GM12878 (cell line): ENCODE measurements around the gene PUS3. TPM values are rescaled to one million over a fixed set of nuclear protein-coding genes. Genes with fewer than 3 reads are reported as not detected.

Experiments used
- ATAC-seq: fragments of 200-7000 bp; cut with Tn5 transposase; 3 replicates; pipeline ENCODE4 v1.9.1; 2020; ENCODE audit warnings: mild to moderate bottlenecking, moderate library complexity
- BruUV-seq: library from RNA; stranded (reverse); fragments of 400-500 nt; replicated peaks from 2 replicates; lab custom pipeline; 2021; lab: Mats Ljungman, UMichigan
- CTCF ChIA-PET: fragments of 300-600 bp; sonication (Branson Sonifier 250); formaldehyde crosslinking; extraction: SDS; loops from one replicate; lab custom pipeline; 2021; ENCODE audit warnings: inconsistent platforms; lab: Yijun Ruan, JAX
- POLR2A ChIA-PET: fragments of 350-600 bp; formaldehyde crosslinking; extraction: SDS; loops from one replicate; lab custom pipeline; 2021; ENCODE audit warnings: inconsistent platforms; lab: Charles Lee
- RAD21 ChIA-PET: fragments of 300-600 bp; sonication (Branson Sonifier 250); formaldehyde crosslinking; loops from one replicate; lab custom pipeline; 2023; ENCODE audit warnings: antibody characterized with exemption; ENCODE audit not compliant: unreplicated experiment; lab: Charles Lee
- SMC1A ChIA-PET: fragments of 300-600 bp; sonication (Branson Sonifier 250); formaldehyde crosslinking; loops from one replicate; lab custom pipeline; 2023; ENCODE audit not compliant: unreplicated experiment, uncharacterized antibody; lab: Charles Lee
- DNase-seq: peaks from one replicate; pipeline ENCODE4 v3.0.0-alpha.2; 2011; ENCODE audit warnings: low read depth, low spot score
- FAIRE-seq: peaks from 3 replicates; lab custom pipeline; 2011; peaks lifted over from hg19 to GRCh38; lab: Jason Lieb, UNC
- H2AFZ ChIP-seq: 2 replicates; pipeline ENCODE4 v1.6.0; 2011; ENCODE audit warnings: low read depth, low read length, control low read depth; ENCODE audit not compliant: control insufficient read depth
- H3K27ac ChIP-seq: 2 replicates; pipeline ENCODE4 v1.5.1; 2011; ENCODE audit warnings: control low read depth; ENCODE audit not compliant: control insufficient read depth, insufficient read depth
- H3K27me3 ChIP-seq, 2 experiments: replicated peaks in 1 of 2; 2 replicates each; pipeline versions ENCODE4 v1.6.0 to v1.6.1; 2011; ENCODE audit warnings: low read length in 1 of 2; ENCODE audit not compliant: control insufficient read depth in 2 of 2, insufficient read depth in 2 of 2
- H3K36me3 ChIP-seq, 2 experiments: 2 replicates each; pipeline ENCODE4 v1.5.1; 2011; ENCODE audit warnings: low read length in 1 of 2; ENCODE audit not compliant: control insufficient read depth in 2 of 2, insufficient read depth in 2 of 2
- H3K4me1 ChIP-seq: 2 replicates; pipeline ENCODE4 v1.6.1; 2011; ENCODE audit warnings: mild to moderate bottlenecking, low read length, moderate library complexity, mixed read lengths; ENCODE audit not compliant: control insufficient read depth, insufficient read depth
- H3K4me2 ChIP-seq: 2 replicates; pipeline ENCODE4 v1.6.0; 2011; ENCODE audit warnings: control low read depth; ENCODE audit not compliant: control insufficient read depth, insufficient read depth
- H3K4me3 ChIP-seq: fragments of 200-600 bp; sonication (generic); 2 replicates; pipeline ENCODE4 v1.5.1; 2016
- H3K79me2 ChIP-seq: 2 replicates; pipeline ENCODE4 v1.6.0; 2011; ENCODE audit warnings: low read length; ENCODE audit not compliant: control insufficient read depth, insufficient read depth
- H3K9ac ChIP-seq: 2 replicates; pipeline ENCODE4 v1.8.0; 2011; ENCODE audit warnings: low read length, control low read depth, mixed read lengths; ENCODE audit not compliant: control insufficient read depth, insufficient read depth
- H3K9me3 ChIP-seq: replicated peaks from 3 replicates; pipeline ENCODE4 v1.5.1; 2011; ENCODE audit warnings: mild to moderate bottlenecking, low read length; ENCODE audit not compliant: control insufficient read depth, insufficient read depth
- H4K20me1 ChIP-seq: 2 replicates; pipeline ENCODE4 v1.6.0; 2011; ENCODE audit not compliant: control insufficient read depth, insufficient read depth
- BHLHE40 ChIP-seq, 2 experiments: fragments of 450-650 bp in 1 of 2; IDR thresholded peaks; 2 replicates each; pipeline ENCODE4 v1.6.1; 2011 to 2017; ENCODE audit warnings: low read depth in 2 of 2, borderline replicate concordance in 1 of 2, improper control_type of control experiment in 1 of 2, low read length in 1 of 2, mild to moderate bottlenecking in 1 of 2
- CBFB ChIP-seq: IDR thresholded peaks from 2 replicates; pipeline ENCODE4 v1.6.1; 2016; ENCODE audit warnings: antibody characterized with exemption, low read depth
- FOXM1 ChIP-seq: IDR thresholded peaks from 2 replicates; pipeline ENCODE4 v1.6.1; 2012; ENCODE audit warnings: low read depth, mild to moderate bottlenecking, inconsistent platforms, low read length, moderate library complexity
- GABPA ChIP-seq: IDR thresholded peaks from 2 replicates; pipeline ENCODE4 v1.6.1; 2014; ENCODE audit warnings: antibody characterized with exemption, low read depth, mild to moderate bottlenecking, inconsistent platforms
- MEF2A ChIP-seq: IDR thresholded peaks from 2 replicates; pipeline ENCODE4 v1.6.1; 2011; ENCODE audit warnings: low read depth, mild to moderate bottlenecking, low read length, moderate library complexity; ENCODE audit not compliant: insufficient read depth
- PAX8 ChIP-seq: fragments of 450-650 bp; IDR thresholded peaks from 2 replicates; pipeline ENCODE4 v1.6.1; 2017; ENCODE audit warnings: mild to moderate bottlenecking, moderate library complexity
- POLR2A ChIP-seq: IDR thresholded peaks from 2 replicates; pipeline ENCODE4 v1.6.1; 2011; ENCODE audit warnings: low read depth, mild to moderate bottlenecking, low read length
- SIN3A ChIP-seq: IDR thresholded peaks from 2 replicates; pipeline ENCODE4 v1.6.1; 2012; ENCODE audit warnings: low read depth, low read length, improper control_type of control experiment
- SMARCA5 ChIP-seq: fragments of 450-650 bp; IDR thresholded peaks from 2 replicates; pipeline ENCODE4 v1.6.1; 2017; ENCODE audit warnings: mild to moderate bottlenecking
- SPI1 ChIP-seq: IDR thresholded peaks from 2 replicates; pipeline ENCODE4 v1.6.1; 2011; ENCODE audit warnings: low read depth, mild to moderate bottlenecking, low read length, moderate library complexity, borderline replicate concordance; ENCODE audit not compliant: insufficient read depth
- SRF ChIP-seq, 2 experiments: IDR thresholded peaks; 2 replicates each; pipeline ENCODE4 v1.6.1; 2011; ENCODE audit warnings: low read depth in 2 of 2, low read length in 2 of 2, mild to moderate bottlenecking in 1 of 2, moderate library complexity in 1 of 2
- SUPT20H ChIP-seq: IDR thresholded peaks from 2 replicates; pipeline ENCODE4 v1.6.1; 2011; ENCODE audit warnings: low read depth, mild to moderate bottlenecking, low read length, moderate library complexity, borderline replicate concordance; ENCODE audit not compliant: control insufficient read depth
- WGBS: methylation state at CpG from one replicate; pipeline ENCODE4 v1.1.6; 2016; ENCODE audit warnings: low lambda C conversion rate; ENCODE audit not compliant: insufficient replicate concordance, insufficient coverage; ENCODE audit errors: missing lambda C conversion rate; 5-methylcytosine and 5-hydroxymethylcytosine counted together
- in situ Hi-C: fragments of 300-500 bp; cut with MboI; formaldehyde crosslinking; loops from 9 replicates; pipeline ENCODE4 v1.14.3; 2018; ENCODE audit warnings: mixed read lengths
- intact Hi-C: fragments of 100-400 bp; cut with micrococcal nuclease; formaldehyde crosslinking; loops from one replicate; pipeline ENCODE4 v1.14.2; 2022; ENCODE audit not compliant: unreplicated experiment
- polyA plus RNA-seq, 11 experiments: library from polyadenylated mRNA; depleted of rRNA in 4 of 11; unstranded in 6 of 11; stranded (reverse) in 5 of 11; fragments of >200 nt; fragmentation: Nextera tagmentation in 4 of 11; fragmentation: Illumina TruSeq in 1 of 11; extraction: Ambion mirVana in 4 of 11; extraction: Trizol in 1 of 11; gene quantifications; 1 replicate in 1 of 11; 2 replicates in 10 of 11; pipeline versions ENCODE4 v1.2.1 to v1.2.3, GENCODE V29; 2011 to 2016; ENCODE audit warnings: inconsistent platforms in 2 of 11, missing spikeins in 2 of 11, low read depth in 1 of 11
- total RNA-seq, 4 experiments: library from RNA; depleted of rRNA in 3 of 4; stranded (reverse); fragments of >200 nt in 3 of 4; fragmentation: Illumina TruSeq in 1 of 4; extraction: Trizol in 1 of 4; gene quantifications; 2 replicates each; pipeline versions ENCODE4 v1.2.1 to v1.2.3, GENCODE V29; 2013 to 2021
- TF ChIP-seq, protein P1 (sequence below): fragments of 450-650 bp; IDR thresholded peaks from 2 replicates; pipeline ENCODE4 v1.6.1; 2016; ENCODE audit warnings: mild to moderate bottlenecking, moderate library complexity, borderline replicate concordance
- TF ChIP-seq, protein P2 (sequence below): IDR thresholded peaks from 2 replicates; pipeline ENCODE4 v1.6.1; 2011; ENCODE audit warnings: low read depth, low read length, improper control_type of control experiment, borderline replicate concordance
- TF ChIP-seq, protein P3 (sequence below): fragments of 450-650 bp; IDR thresholded peaks from 2 replicates; pipeline ENCODE4 v1.6.1; 2017; ENCODE audit warnings: borderline replicate concordance

The PUS3 gene
- total and polyA plus RNA-seq, 10 of the 15 experiments (the other 5 are each of a cell fraction or from before 2014, with no cell fraction given): 10.9 to 22.4 (median 14.3) TPM

DNA sequence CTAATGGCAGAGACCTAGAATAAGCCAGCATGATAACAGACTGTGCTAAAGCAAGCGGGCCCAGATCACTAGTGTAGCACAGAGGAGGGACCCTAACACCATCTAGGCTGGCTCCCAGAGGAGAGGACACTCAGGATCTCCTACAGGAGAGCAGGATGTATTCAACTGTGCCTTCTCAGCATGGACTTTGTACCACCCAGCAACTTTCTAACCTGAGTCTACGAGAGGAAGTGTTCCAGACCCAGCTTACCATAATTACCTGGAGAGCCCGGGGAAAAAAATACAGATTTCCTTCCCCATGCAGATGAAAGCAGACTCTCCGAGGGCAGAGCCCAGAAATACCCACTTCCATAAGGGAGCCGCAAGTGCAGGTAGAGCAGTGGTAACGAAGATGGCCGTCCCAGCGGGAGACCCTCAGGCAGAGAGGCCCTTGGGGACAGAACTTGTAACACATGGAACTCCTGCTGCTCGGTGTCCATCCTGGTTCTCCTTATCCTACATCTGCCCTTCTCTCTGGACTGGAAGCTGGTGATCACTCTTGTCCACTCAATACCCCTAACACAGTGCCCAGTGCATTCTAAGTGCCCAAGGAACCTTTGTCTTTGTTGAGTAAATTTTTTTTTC, 21.5 kb upstream of the PUS3 start:
- Histone ChIP-seq H3K36me3 (no peaks in the 10 kb centered on the region), H3K9me3 (no peaks in the 10 kb centered on the region), H3K4me1 (no peaks in the 10 kb centered on the region), H3K27ac (no peak overlapping the region), H3K4me3 (no peak overlapping the region), H3K27me3 (no peaks in the 10 kb centered on the region), H3K79me2 (no peaks in the 10 kb centered on the region), H3K9ac (no peak overlapping the region), H3K4me2 (no peak overlapping the region), H4K20me1 (no peaks in the 10 kb centered on the region), H2AFZ (no peak overlapping the region)
- WGBS: 55% methylated on average over 9 of the region's 9 CpGs
- intact Hi-C loops (loop anchor here (5.0 to 10.0 kb wide), 2 partner anchors 138 to 390 kb away; partner anchors contain the start of gene CDON), in situ Hi-C loops (loop anchor here (5.0 kb wide), 1 partner anchor 268 kb away; no protein-coding TSS in a partner anchor)
- no peak for FAIRE-seq
- ChIA-PET RAD21 (interaction anchor here (2.0 to 3.7 kb wide), 2 partner anchors 265 to 269 kb away, joined by 6 to 27 read pairs; no protein-coding TSS in a partner anchor), SMC1A (interaction anchor here (0.6 to 6.3 kb wide), 6 partner anchors 14 to 277 kb away, joined by 3 to 61 read pairs (median 4); no protein-coding TSS in a partner anchor), CTCF (interaction anchor here (0.7 to 5.9 kb wide), 8 partner anchors 12 to 561 kb away, joined by 3 to 120 read pairs (median 6); no protein-coding TSS in a partner anchor), POLR2A (no interaction called here)
- ATAC-seq: no peak
- no peak for DNase-seq
- no TSS peak for BruUV-seq
- TF ChIP-seq SPI1 (no peak), SRF (IDR thresholded peaks at IDR 0.05; ENCODE audit: low read depth in 2 of 2, low read length in 2 of 2) (no peak), SIN3A (no peak), CBFB (no peak), GABPA (no peak), SUPT20H (no peak), SMARCA5 (no peak), MEF2A (no peak), POLR2A (no peak), FOXM1 (no peak), BHLHE40 (IDR thresholded peaks at IDR 0.05; ENCODE audit: borderline replicate concordance in 1 of 2, low read depth in 2 of 2, low read length in 1 of 2) (no peak), PAX8 (no peak)
- TF ChIP-seq, protein P1, sequence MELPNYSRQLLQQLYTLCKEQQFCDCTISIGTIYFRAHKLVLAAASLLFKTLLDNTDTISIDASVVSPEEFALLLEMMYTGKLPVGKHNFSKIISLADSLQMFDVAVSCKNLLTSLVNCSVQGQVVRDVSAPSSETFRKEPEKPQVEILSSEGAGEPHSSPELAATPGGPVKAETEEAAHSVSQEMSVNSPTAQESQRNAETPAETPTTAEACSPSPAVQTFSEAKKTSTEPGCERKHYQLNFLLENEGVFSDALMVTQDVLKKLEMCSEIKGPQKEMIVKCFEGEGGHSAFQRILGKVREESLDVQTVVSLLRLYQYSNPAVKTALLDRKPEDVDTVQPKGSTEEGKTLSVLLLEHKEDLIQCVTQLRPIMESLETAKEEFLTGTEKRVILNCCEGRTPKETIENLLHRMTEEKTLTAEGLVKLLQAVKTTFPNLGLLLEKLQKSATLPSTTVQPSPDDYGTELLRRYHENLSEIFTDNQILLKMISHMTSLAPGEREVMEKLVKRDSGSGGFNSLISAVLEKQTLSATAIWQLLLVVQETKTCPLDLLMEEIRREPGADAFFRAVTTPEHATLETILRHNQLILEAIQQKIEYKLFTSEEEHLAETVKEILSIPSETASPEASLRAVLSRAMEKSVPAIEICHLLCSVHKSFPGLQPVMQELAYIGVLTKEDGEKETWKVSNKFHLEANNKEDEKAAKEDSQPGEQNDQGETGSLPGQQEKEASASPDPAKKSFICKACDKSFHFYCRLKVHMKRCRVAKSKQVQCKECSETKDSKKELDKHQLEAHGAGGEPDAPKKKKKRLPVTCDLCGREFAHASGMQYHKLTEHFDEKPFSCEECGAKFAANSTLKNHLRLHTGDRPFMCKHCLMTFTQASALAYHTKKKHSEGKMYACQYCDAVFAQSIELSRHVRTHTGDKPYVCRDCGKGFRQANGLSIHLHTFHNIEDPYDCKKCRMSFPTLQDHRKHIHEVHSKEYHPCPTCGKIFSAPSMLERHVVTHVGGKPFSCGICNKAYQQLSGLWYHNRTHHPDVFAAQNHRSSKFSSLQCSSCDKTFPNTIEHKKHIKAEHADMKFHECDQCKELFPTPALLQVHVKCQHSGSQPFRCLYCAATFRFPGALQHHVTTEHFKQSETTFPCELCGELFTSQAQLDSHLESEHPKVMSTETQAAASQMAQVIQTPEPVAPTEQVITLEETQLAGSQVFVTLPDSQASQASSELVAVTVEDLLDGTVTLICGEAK: no peak
- TF ChIP-seq, protein P2, sequence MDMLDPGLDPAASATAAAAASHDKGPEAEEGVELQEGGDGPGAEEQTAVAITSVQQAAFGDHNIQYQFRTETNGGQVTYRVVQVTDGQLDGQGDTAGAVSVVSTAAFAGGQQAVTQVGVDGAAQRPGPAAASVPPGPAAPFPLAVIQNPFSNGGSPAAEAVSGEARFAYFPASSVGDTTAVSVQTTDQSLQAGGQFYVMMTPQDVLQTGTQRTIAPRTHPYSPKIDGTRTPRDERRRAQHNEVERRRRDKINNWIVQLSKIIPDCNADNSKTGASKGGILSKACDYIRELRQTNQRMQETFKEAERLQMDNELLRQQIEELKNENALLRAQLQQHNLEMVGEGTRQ: no peak
- TF ChIP-seq, protein P3, sequence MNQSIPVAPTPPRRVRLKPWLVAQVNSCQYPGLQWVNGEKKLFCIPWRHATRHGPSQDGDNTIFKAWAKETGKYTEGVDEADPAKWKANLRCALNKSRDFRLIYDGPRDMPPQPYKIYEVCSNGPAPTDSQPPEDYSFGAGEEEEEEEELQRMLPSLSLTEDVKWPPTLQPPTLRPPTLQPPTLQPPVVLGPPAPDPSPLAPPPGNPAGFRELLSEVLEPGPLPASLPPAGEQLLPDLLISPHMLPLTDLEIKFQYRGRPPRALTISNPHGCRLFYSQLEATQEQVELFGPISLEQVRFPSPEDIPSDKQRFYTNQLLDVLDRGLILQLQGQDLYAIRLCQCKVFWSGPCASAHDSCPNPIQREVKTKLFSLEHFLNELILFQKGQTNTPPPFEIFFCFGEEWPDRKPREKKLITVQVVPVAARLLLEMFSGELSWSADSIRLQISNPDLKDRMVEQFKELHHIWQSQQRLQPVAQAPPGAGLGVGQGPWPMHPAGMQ: no peak
